Suprapubic skin (tissue), 4 donors: ENCODE measurements around the gene PPY.

Source experiments
- CTCF ChIP-seq, 2 donors: fragments of 200-600 bp in 1 of 2; fragments of 450-650 bp in 1 of 2; sonication (generic) in 1 of 2; IDR thresholded peaks; one replicate each; pipeline ENCODE4 v1.5.1; 2016 to 2019; ENCODE audit warnings: antibody characterized with exemption in 2 of 2, mild to moderate bottlenecking in 1 of 2, moderate library complexity in 1 of 2
- EP300 ChIP-seq: sonication (generic); formaldehyde crosslinking; IDR thresholded peaks from one replicate; pipeline ENCODE4 v1.6.1; 2017; ENCODE audit warnings: antibody characterized with exemption
- POLR2A ChIP-seq, 2 donors: fragments of 450-650 bp; IDR thresholded peaks; one replicate each; pipeline ENCODE4 v1.6.1; 2017; ENCODE audit warnings: antibody characterized with exemption in 2 of 2, mild to moderate bottlenecking in 2 of 2, moderate library complexity in 2 of 2
- POLR2AphosphoS5 ChIP-seq, 3 donors: sonication (generic); formaldehyde crosslinking; IDR thresholded peaks; one replicate each; pipeline ENCODE4 v1.6.1; 2017; ENCODE audit warnings: antibody characterized with exemption in 3 of 3

DNA sequence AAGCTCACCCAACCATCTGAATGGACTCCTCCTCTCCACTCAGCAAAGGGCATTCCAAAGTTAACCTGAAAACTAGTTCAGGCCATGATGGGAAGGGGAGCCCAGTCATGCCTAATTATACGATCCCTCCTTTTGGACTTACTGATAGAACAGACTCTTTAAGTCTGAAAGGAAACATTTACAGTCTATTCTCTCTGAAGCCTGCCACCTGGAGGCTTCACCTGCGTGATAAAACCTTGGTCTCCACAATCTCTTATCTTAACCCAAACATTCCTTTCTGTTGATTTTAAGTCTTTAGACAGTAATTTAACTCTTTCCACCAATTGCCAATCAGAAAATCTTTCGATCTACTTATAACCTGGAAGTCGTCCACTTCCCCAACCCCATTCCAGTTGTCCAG, 25.9 kb downstream of the PPY start:
- TF ChIP-seq CTCF (IDR thresholded peaks at IDR 0.05): no peak
- TF ChIP-seq EP300: no peak
- TF ChIP-seq POLR2A (IDR thresholded peaks at IDR 0.05): no peak
- TF ChIP-seq POLR2AphosphoS5 (IDR thresholded peaks at IDR 0.05): no peak
